Panc1 (cell line): Measurements from ENCODE around the gene OR5B17. TPM values are rescaled to one million over a fixed set of nuclear protein-coding genes. Genes with fewer than 3 reads are reported as not detected.

Experiments
- ATAC-seq: fragments of 200-7000 bp; cut with Tn5 transposase; 2 replicates; pipeline ENCODE4 v1.9.1; 2020; ENCODE audit warnings: mild to moderate bottlenecking, moderate library complexity
- BruUV-seq: library from RNA; stranded (reverse); fragments of 400-500 nt; replicated peaks from 2 replicates; lab custom pipeline; 2021; lab: Mats Ljungman, UMichigan
- CTCF ChIA-PET: fragments of 300-600 bp; sonication (Branson Sonifier 250); formaldehyde crosslinking; loops from one replicate; lab custom pipeline; 2022; ENCODE audit warnings: antibody characterized with exemption; lab: Charles Lee
- POLR2A ChIA-PET: fragments of 300-600 bp; sonication (Branson Sonifier 250); formaldehyde crosslinking; loops from one replicate; lab custom pipeline; 2022; ENCODE audit warnings: antibody characterized with exemption; lab: Charles Lee
- DNase-seq: peaks from one replicate; pipeline ENCODE4 v3.0.0-alpha.2; 2010; ENCODE audit warnings: low read depth, low spot score
- H3K27ac ChIP-seq: 2 replicates; pipeline ENCODE4 v1.5.1; 2011; ENCODE audit warnings: mild to moderate bottlenecking, low read length, inconsistent platforms
- H3K27me3 ChIP-seq: fragments of 200-500 bp; sonication (Bioruptor generic); 2 replicates; pipeline ENCODE4 v1.6.0; 2014; ENCODE audit warnings: low read length, inconsistent platforms; ENCODE audit not compliant: control insufficient read depth, insufficient read depth
- H3K36me3 ChIP-seq: fragments of 200-500 bp; sonication (Bioruptor generic); 2 replicates; pipeline ENCODE4 v1.5.1; 2014; ENCODE audit warnings: inconsistent platforms, mild to moderate bottlenecking, low read length, moderate library complexity; ENCODE audit not compliant: control insufficient read depth, insufficient read depth
- H3K4me1 ChIP-seq: 2 replicates; pipeline ENCODE4 v1.5.1; 2011; ENCODE audit warnings: inconsistent platforms, mild to moderate bottlenecking, low read length, moderate library complexity; ENCODE audit not compliant: control insufficient read depth, insufficient read depth
- H3K4me3 ChIP-seq, 2 experiments: 2 replicates each; pipeline ENCODE4 v1.5.1; 2011 to 2012; ENCODE audit warnings: low read depth in 2 of 2, low read length in 2 of 2, mild to moderate bottlenecking in 2 of 2, inconsistent platforms in 1 of 2, moderate library complexity in 1 of 2
- H3K9me3 ChIP-seq: fragments of 200-500 bp; sonication (Bioruptor generic); 2 replicates; pipeline ENCODE4 v1.5.1; 2014; ENCODE audit warnings: low read depth, mild to moderate bottlenecking, inconsistent platforms, low read length, moderate library complexity; ENCODE audit not compliant: control insufficient read depth, insufficient read depth
- CTCF ChIP-seq: fragments of 450-650 bp; IDR thresholded peaks from 2 replicates; pipeline ENCODE4 v1.5.1; 2017; ENCODE audit warnings: mild to moderate bottlenecking
- POLR2AphosphoS5 ChIP-seq: IDR thresholded peaks from 2 replicates; pipeline ENCODE4 v1.6.1; 2012; ENCODE audit warnings: mild to moderate bottlenecking, low read depth, low read length, moderate library complexity
- REST ChIP-seq, 2 experiments: IDR thresholded peaks; 2 replicates each; pipeline ENCODE4 v1.6.1; 2011 to 2012; ENCODE audit warnings: low read depth in 2 of 2, control low read depth in 1 of 2, low read length in 1 of 2, mild to moderate bottlenecking in 1 of 2, moderate library complexity in 1 of 2; ENCODE audit not compliant: insufficient read depth in 1 of 2
- SIN3A ChIP-seq: IDR thresholded peaks from 2 replicates; pipeline ENCODE4 v1.6.1; 2012; ENCODE audit warnings: low read depth, mild to moderate bottlenecking, low read length, moderate library complexity, borderline replicate concordance; ENCODE audit not compliant: insufficient read depth
- TCF7L2 ChIP-seq: IDR thresholded peaks from 2 replicates; pipeline ENCODE4 v1.6.1; 2011; ENCODE audit warnings: mild to moderate bottlenecking, low read depth, low read length, inconsistent platforms
- in situ Hi-C: cut with HindIII; loops from 2 replicates; pipeline ENCODE4 v1.10.0; 2016; ENCODE audit warnings: low sequenced_read_pairs, low pct_unique_long_range_greater_than_20kb
- intact Hi-C: fragments of 100-400 bp; cut with micrococcal nuclease; formaldehyde crosslinking; loops from one replicate; pipeline ENCODE4 v1.10.0; 2022; ENCODE audit not compliant: unreplicated experiment
- total RNA-seq: library from RNA; stranded (reverse); gene quantifications from one replicate; pipeline ENCODE4 v1.2.1, GENCODE V29; 2021; ENCODE audit not compliant: unreplicated experiment

OR5B17 gene
- total RNA-seq, 1 experiment from 2014 or later, result not detected

- Histone ChIP-seq H3K27ac (no peak overlapping the region), H3K4me3 (no peak overlapping the region), H3K9me3 (no peaks in the 10 kb centered on the region), H3K4me1 (no peaks in the 10 kb centered on the region), H3K36me3 (no peaks in the 10 kb centered on the region), H3K27me3 (no peaks in the 10 kb centered on the region)
- in situ Hi-C loops, result no loop called here
- ATAC-seq (no peak), DNase-seq (no peak)
- intact Hi-C loops, result no loop called here
- TF ChIP-seq CTCF (no peak), SIN3A (no peak), POLR2AphosphoS5 (no peak), TCF7L2 (no peak), REST (IDR thresholded peaks at IDR 0.05; ENCODE audit: insufficient read depth in 1 of 2, low read depth in 2 of 2, low read length in 1 of 2) (no peak)
- ChIA-PET POLR2A (no interaction called here), CTCF (no interaction called here)
- BruUV-seq, result no TSS peak
Observed at GRCh38 chr11:58390551-58391063, 31.7 kb upstream of the OR5B17 start.

- POLR2A ChIA-PET, result no interaction called here
- BruUV-seq, result no TSS peak
Observed at GRCh38 chr11:58354727-58355126, 4.1 kb downstream of the OR5B17 start.

More at GRCh38 chr11:58354727-58355126, 4.1 kb downstream of the OR5B17 start:
- ATAC-seq (no peak), DNase-seq (no peak)
- no peak for TF ChIP-seq POLR2AphosphoS5
- TF ChIP-seq REST (IDR thresholded peaks at IDR 0.05; ENCODE audit: insufficient read depth in 1 of 2, low read depth in 2 of 2, low read length in 1 of 2), result no peak
- no peak for TF ChIP-seq TCF7L2
- TF ChIP-seq SIN3A, result no peak
- no peak for TF ChIP-seq CTCF
- no peak overlapping the region for H3K4me3 ChIP-seq
- intact Hi-C loops (no loop called here), in situ Hi-C loops (no loop called here)
- H3K9me3 ChIP-seq, result no peaks in the 10 kb centered on the region
- H3K27ac ChIP-seq, result no peak overlapping the region
- CTCF ChIA-PET, result no interaction called here
- H3K4me1 ChIP-seq, result no peaks in the 10 kb centered on the region
- H3K36me3 ChIP-seq, result no peaks in the 10 kb centered on the region
- H3K27me3 ChIP-seq, result no peaks in the 10 kb centered on the region
